Effector memory CD4-positive, alpha-beta T cell (primary cell): ENCODE measurements around the gene DNAL1.

ENCODE experiments used
- DNase-seq, 3 donors: peaks; one replicate each; pipeline ENCODE4 v3.0.0-alpha.2; 2020
- H3K27ac ChIP-seq: 2 replicates; pipeline ENCODE4 v1.7.0; 2013; ENCODE audit warnings: mild to moderate bottlenecking, low read length, moderate library complexity; ENCODE audit not compliant: insufficient read depth, poor library complexity, severe bottlenecking
- H3K27me3 ChIP-seq: replicated peaks from 2 replicates; pipeline ENCODE4 v1.7.0; 2013; ENCODE audit warnings: mild to moderate bottlenecking, low read length; ENCODE audit not compliant: insufficient read depth, control insufficient read depth, poor library complexity, severe bottlenecking
- H3K36me3 ChIP-seq: 2 replicates; pipeline ENCODE4 v1.7.0; 2013; ENCODE audit warnings: mild to moderate bottlenecking, low read length, moderate library complexity; ENCODE audit not compliant: control insufficient read depth, insufficient read depth
- H3K4me1 ChIP-seq: 2 replicates; pipeline ENCODE4 v1.7.0; 2013; ENCODE audit warnings: low read length, mild to moderate bottlenecking; ENCODE audit not compliant: control insufficient read depth, insufficient read depth, poor library complexity, severe bottlenecking
- H3K4me3 ChIP-seq: 2 replicates; pipeline ENCODE4 v1.7.0; 2013; ENCODE audit warnings: low read length, low read depth, mild to moderate bottlenecking; ENCODE audit not compliant: insufficient read depth, poor library complexity, severe bottlenecking
- H3K9me3 ChIP-seq: 2 replicates; pipeline ENCODE4 v1.7.0; 2013; ENCODE audit warnings: mild to moderate bottlenecking, low read length, moderate library complexity; ENCODE audit not compliant: control insufficient read depth

Gene DNAL1

DNA sequence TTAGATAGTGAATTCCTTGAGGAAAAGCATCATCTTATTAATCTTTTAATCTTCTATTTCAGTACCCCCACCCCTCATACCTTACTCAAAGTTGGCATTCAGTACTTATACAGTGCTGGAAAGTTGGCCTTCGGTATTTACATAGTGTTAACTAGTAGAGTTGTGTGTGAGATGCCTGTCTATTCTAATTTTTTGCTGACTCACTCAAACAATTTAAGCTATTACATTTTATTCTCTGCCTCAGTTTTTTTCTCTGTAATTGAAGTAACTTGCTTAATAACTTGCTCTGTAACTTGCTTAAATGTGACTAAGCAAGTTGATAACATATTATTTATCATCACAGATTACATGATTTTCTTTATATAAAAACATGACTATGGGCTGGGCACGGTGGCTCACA, 20.3 kb downstream of the DNAL1 start:
- Histone ChIP-seq H3K4me1 (no peaks in the 10 kb centered on the region), H3K9me3 (no peaks in the 10 kb centered on the region), H3K4me3 (no peak overlapping the region), H3K36me3 (no peaks in the 10 kb centered on the region), H3K27me3 (no peaks in the 10 kb centered on the region), H3K27ac (no peak overlapping the region)
- no peak for DNase-seq

DNA sequence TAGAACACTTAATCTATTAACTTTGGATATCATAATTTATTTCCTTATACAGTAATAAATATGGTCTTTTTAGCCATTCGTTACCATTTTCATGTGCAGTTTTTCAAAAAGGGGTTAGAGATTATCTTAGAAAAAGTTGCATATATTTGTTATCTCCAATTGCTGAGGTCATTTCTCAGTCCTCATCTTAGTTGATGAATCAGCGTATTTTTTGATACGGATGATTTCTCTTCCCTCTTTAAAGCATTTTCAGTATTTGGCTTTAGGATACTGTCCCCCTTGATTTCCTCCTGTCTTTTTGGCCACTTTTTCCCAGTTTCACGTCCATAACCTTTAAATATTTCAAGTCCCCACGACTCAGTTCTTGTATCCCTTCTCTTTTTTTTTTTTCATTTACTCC, 21.8 kb downstream of the DNAL1 start:
- Histone ChIP-seq H3K36me3 (no peaks in the 10 kb centered on the region), H3K9me3 (no peaks in the 10 kb centered on the region), H3K4me1 (no peaks in the 10 kb centered on the region), H3K4me3 (no peak overlapping the region), H3K27me3 (no peaks in the 10 kb centered on the region), H3K27ac (no peak overlapping the region)
- DNase-seq: no peak

DNA sequence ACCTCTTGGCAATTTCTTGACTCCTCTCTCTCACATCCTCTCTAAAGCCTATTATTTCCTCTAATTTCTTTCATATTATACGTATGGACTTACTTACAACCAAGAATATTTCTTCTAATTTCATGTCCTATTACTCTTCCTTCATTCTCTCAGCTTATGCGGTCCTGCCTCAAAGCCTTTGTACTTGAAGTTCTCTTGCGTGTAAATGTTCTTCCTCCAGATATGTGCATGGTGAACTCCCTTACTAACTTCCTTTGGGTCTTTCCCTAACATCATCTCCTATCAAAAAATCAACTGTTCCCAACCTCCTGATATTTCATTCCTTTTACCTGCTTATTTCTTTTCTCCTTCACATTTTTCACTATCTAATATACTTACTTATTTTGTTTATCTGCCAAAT, 23.1 kb downstream of the DNAL1 start:
- Histone ChIP-seq H3K27me3 (no peaks in the 10 kb centered on the region), H3K36me3 (no peaks in the 10 kb centered on the region), H3K9me3 (no peaks in the 10 kb centered on the region), H3K27ac (no peak overlapping the region), H3K4me1 (no peaks in the 10 kb centered on the region), H3K4me3 (no peak overlapping the region)
- DNase-seq: no peak

DNA sequence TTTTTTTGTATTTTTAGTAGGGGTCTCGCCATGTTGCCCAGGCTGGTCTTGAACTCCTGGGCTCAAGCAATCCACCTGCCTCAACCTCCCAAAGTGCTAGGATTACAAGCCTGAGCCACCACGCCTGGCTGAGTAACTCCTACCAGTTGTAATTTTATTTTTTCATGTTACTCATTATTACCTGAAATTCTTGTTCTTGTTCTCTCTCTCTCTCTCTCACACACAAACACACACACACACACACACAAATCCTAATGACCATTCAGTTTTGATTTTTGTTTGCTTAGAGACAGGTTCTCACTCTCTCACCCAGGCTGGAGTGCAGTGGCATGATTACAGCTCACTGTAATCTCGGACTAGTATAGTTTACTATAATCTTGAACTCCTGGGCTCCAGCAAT, 30.2 kb downstream of the DNAL1 start:
- Histone ChIP-seq H3K4me3 (no peak overlapping the region), H3K4me1 (no peaks in the 10 kb centered on the region), H3K36me3 (no peaks in the 10 kb centered on the region), H3K9me3 (no peaks in the 10 kb centered on the region), H3K27me3 (no peaks in the 10 kb centered on the region), H3K27ac (no peak overlapping the region)
- no peak for DNase-seq

DNA sequence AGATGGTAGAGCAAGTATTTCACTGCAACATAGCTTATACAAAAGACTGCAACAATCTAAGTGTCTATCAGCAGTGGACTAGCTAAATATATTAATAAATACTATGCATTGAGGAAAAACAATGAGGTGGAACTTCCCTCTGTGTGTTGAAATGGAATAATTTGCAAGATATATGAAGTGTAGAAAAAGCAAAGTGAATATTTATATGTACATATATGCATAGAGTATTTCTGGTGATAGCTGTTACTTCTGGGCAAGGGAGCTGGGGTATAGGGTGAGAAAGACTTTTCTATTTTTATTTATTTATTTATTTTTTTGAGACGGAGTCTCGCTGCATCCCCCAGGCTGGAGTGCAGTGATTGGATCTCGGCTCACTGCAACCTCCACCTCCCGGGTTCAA, 33.9 kb downstream of the DNAL1 start:
- H3K4me3 ChIP-seq: no peak overlapping the region
- no peak for DNase-seq
- H3K9me3 ChIP-seq: no peaks in the 10 kb centered on the region
- H3K27ac ChIP-seq: no peak overlapping the region
- H3K36me3 ChIP-seq: no peaks in the 10 kb centered on the region
- no peaks in the 10 kb centered on the region for H3K27me3 ChIP-seq
- no peaks in the 10 kb centered on the region for H3K4me1 ChIP-seq

DNA sequence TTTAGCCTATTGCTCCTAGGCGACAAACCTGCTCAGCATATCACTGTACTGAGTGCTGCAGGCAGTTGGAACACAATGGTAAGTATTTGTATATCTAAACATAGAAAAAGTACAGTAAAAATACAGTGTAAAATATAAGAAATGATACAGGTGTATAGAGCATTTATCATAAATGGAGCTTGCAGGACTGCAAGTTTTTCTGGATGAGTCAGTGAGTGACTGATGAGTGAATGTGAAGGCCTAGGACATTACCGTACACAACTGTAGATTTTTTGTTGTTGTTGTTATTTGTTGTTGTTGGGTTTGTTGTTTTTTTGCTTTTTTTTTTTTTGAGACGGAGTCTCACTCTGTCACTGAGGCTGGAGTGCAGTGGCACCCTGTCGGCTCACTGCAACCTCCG, 36.0 kb downstream of the DNAL1 start:
- H3K4me3 ChIP-seq: no peak overlapping the region
- no peaks in the 10 kb centered on the region for H3K4me1 ChIP-seq
- H3K36me3 ChIP-seq: no peaks in the 10 kb centered on the region
- H3K9me3 ChIP-seq: no peaks in the 10 kb centered on the region
- no peak overlapping the region for H3K27ac ChIP-seq
- H3K27me3 ChIP-seq: no peaks in the 10 kb centered on the region
- DNase-seq: no peak

DNA sequence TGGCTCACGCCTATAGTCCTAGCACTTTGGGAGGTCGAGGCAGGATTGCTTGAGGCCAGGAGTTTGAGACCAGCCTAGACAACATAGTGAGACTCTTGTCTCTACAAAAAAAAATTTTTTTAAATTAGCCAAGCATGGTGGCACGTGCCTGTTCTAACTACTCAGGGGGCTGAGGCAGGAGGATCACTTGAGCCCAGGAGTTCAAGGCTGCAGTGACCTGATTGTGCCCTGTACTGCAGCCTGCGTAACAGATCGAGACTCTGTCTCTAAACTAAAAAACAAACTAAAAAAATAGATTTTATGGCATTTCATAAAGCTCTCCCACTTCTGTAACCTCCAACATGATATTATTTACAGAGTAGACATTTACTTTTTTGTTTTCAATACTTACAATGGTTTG, 39.8 kb downstream of the DNAL1 start:
- Histone ChIP-seq H3K4me1 (no peaks in the 10 kb centered on the region), H3K4me3 (no peak overlapping the region), H3K9me3 (no peaks in the 10 kb centered on the region), H3K27ac (no peak overlapping the region), H3K27me3 (no peaks in the 10 kb centered on the region), H3K36me3 (no peaks in the 10 kb centered on the region)
- DNase-seq: no peak

DNA sequence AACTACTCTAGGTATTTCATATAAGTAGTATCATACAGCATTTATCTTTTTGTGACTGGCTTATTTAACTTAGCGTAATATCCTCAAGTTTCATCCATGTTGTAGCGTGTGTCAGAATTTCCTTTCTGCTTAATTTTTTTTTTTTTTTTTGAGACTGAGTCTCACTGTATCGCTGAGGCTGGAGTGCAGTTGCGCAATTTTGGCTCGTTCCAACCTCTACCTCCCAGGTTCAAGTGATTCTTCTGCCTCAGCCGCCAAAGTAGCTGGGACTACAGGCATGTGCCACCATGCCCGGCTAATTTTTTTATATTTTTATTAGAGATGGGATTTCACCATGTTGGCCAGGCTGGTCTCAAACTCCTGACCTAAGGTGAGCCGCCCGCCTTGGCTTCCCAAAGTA, 40.5 kb downstream of the DNAL1 start:
- no peak for DNase-seq
- no peak overlapping the region for H3K27ac ChIP-seq
- no peaks in the 10 kb centered on the region for H3K4me1 ChIP-seq
- no peak overlapping the region for H3K4me3 ChIP-seq
- no peaks in the 10 kb centered on the region for H3K36me3 ChIP-seq
- H3K9me3 ChIP-seq: no peaks in the 10 kb centered on the region
- H3K27me3 ChIP-seq: no peaks in the 10 kb centered on the region

DNA sequence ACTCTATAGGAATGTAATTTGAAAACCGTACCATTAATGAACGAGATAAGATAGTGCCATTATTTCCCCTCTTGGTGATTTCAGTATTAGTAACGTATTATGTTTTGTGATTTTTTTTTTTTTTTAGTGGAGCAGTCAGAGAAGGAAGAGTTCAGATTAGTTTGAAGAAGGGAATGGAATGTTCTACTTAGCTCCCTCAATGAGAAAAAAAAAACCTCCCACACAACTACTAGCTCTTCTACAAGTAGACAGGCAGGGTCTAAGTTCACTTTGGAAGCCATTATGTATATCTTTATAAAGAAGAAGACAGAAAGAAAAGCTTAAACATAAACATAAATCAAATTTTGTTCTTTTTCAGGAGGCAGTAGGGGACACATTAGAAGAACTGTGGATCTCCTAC, 42.1 kb downstream of the DNAL1 start:
- H3K4me1 ChIP-seq: no peaks in the 10 kb centered on the region

DNA sequence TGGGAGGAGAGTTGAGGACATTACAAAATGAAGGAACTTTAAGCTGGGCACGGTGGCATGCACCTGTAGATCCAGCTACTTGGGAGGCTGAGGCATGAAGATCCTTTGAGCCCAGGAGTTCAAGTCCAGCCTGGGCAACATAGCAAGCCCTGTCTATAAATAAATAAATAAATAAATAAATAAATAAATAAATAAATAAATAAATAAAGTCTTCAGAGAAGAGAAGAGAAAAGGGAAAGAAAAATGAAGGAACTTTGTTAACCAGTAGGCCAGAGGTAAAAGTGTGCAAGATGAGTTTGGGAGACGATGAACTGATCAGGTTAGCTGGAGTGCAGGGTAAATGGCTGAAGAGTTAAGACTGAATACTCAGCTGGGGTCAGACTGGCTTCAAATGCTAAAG, 49.3 kb downstream of the DNAL1 start:
- Histone ChIP-seq H3K4me3 (no peak overlapping the region), H3K27ac (no peak overlapping the region), H3K27me3 (no peaks in the 10 kb centered on the region), H3K36me3 (no peaks in the 10 kb centered on the region), H3K9me3 (no peaks in the 10 kb centered on the region), H3K4me1 (no peaks in the 10 kb centered on the region)
- no peak for DNase-seq

More for the DNA sequence above, 42.1 kb downstream of the DNAL1 start:
- Histone ChIP-seq H3K36me3 (no peaks in the 10 kb centered on the region), H3K9me3 (no peaks in the 10 kb centered on the region), H3K27me3 (no peaks in the 10 kb centered on the region), H3K4me3 (no peak overlapping the region), H3K27ac (no peak overlapping the region)
- DNase-seq: no peak

DNA sequence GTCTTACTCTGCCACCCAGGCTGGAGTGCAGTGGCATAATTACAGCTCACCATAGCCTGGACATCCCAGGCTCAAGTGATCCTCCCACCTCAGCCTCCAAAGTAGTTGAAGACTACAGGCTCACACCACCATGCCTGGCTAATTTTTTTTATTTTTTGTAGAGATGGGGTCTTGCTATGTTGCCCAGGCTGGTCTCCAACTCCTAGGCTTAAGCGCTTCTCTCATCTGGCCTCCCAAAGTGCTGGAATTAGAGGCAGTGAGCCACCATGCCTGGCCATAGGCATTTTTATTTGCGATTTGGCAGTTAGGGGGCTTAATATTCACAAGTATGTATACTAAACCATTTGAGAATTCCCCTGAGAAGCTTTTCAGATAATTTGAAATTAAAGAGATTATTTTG, 50.3 kb downstream of the DNAL1 start:
- Histone ChIP-seq H3K27ac (no peak overlapping the region), H3K4me3 (no peak overlapping the region), H3K27me3 (no peaks in the 10 kb centered on the region), H3K36me3 (no peaks in the 10 kb centered on the region), H3K4me1 (no peaks in the 10 kb centered on the region), H3K9me3 (no peaks in the 10 kb centered on the region)
- DNase-seq: no peak
